ENCODE results near the gene SUFU. TPM values are rescaled to one million over a fixed set of nuclear protein-coding genes. Genes with fewer than 3 reads are reported as not detected.

Gene SUFU
- total and polyA plus RNA-seq, 2 of the 13 experiments (the other 11 are each of a cell fraction or from before 2014, with no cell fraction given), result 2.9 to 5.5 TPM

DNA sequence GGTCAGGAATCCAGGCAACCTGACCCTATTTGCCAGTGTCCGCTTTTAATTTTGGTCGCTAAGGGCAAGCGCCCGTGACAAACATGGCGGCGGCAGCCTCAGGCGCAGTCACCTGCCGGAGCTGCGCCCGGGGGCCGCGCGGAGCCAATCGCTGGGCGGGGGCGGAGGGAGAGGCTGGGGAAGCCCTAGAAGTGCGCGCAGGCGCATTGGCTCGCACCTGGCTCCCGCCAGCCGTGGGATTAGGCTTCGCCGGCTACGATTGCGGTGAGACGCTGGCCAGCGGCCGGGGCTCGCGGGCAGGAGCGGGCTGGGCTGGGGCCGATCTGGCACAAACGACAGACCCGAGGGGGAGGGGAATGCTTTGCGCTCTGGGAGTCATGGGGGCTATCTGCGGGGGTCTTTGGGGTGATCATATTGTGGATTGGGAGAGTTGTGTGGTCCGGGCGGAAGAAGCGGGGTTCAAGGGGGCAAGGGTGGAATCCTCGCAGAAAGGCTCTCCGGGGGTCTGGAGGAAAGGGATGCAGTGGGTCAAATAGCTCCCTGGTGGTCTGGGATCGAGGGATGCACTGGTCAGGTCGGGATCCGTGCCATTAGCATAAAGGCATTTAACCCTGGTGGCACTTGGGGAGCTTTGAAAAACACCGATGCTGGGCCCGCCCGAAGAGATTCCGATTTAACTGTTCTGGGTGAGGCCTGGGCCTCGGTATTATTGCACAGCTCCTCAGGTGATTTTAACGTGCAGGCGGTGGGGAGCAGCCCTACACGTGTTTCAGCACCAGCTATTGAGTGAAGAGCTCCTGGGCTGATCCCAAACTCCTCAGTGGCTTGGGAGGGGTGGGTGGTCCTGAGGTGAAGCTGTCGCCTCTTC is 42.4 kb upstream of the SUFU start (continued):
- TF ChIP-seq, protein P1, sequence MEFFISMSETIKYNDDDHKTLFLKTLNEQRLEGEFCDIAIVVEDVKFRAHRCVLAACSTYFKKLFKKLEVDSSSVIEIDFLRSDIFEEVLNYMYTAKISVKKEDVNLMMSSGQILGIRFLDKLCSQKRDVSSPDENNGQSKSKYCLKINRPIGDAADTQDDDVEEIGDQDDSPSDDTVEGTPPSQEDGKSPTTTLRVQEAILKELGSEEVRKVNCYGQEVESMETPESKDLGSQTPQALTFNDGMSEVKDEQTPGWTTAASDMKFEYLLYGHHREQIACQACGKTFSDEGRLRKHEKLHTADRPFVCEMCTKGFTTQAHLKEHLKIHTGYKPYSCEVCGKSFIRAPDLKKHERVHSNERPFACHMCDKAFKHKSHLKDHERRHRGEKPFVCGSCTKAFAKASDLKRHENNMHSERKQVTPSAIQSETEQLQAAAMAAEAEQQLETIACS (CRISPR knock-in tag; IDR thresholded peaks at IDR 0.05), result peak; percentile 77
- TF ChIP-seq RAD51 (IDR thresholded peaks at IDR 0.05; ENCODE audit: borderline replicate concordance) (no peak), DNMT3B (CRISPR knock-in tag; conservative IDR thresholded peaks at IDR 0.05) (no peak), MTA3 (CRISPR knock-in tag; IDR thresholded peaks at IDR 0.05) (no peak), ZFP1 (CRISPR knock-in tag; IDR thresholded peaks at IDR 0.05) (no peak), THYN1 (CRISPR knock-in tag; IDR thresholded peaks at IDR 0.05; ENCODE audit: borderline replicate concordance, low read depth) (no peak), JUNB (CRISPR knock-in tag; IDR thresholded peaks at IDR 0.05; ENCODE audit: borderline replicate concordance) (no peak), PHF20 (CRISPR knock-in tag; IDR thresholded peaks at IDR 0.05) (peak; percentile 68), DNMT1 (CRISPR knock-in tag; IDR thresholded peaks at IDR 0.05) (no peak), KLF11 (CRISPR knock-in tag; IDR thresholded peaks at IDR 0.05) (no peak), HNRNPLL (IDR thresholded peaks at IDR 0.05; ENCODE audit: low read depth, low read length, poor library complexity, severe bottlenecking) (peak; percentile 55), ZNF564 (CRISPR knock-in tag; IDR thresholded peaks at IDR 0.05) (no peak), NR2F6 (IDR thresholded peaks at IDR 0.05) (no peak), NR2F6 (CRISPR knock-in tag; IDR thresholded peaks at IDR 0.05) (no peak), NPAS2 (CRISPR knock-in tag; IDR thresholded peaks at IDR 0.05; ENCODE audit: borderline replicate concordance) (no peak), ZNF235 (CRISPR knock-in tag; IDR thresholded peaks at IDR 0.05; ENCODE audit: borderline replicate concordance) (no peak), SMARCC2 (IDR thresholded peaks at IDR 0.05) (no peak), ZNF33B (CRISPR knock-in tag; IDR thresholded peaks at IDR 0.05) (0 out of 2 replicates have a peak, but pooled peaks have one; percentile 30)
- TF ChIP-seq, protein P2, sequence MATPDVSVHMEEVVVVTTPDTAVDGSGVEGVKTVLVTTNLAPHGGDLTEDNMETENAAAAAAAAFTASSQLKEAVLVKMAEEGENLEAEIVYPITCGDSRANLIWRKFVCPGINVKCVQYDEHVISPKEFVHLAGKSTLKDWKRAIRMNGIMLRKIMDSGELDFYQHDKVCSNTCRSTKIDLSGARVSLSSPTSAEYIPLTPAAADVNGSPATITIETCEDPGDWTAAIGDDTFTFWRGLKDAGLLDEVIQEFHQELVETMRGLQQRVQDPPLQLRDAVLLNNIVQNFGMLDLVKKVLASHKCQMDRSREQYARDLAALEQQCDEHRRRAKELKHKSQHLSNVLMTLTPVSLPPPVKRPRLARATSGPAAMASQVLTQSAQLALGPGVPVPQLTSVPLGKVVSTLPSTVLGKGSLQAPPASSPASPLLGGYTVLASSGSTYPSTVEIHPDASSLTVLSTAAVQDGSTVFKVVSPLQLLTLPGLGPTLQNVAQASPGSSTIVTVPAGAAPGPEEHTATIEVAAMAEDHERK (CRISPR knock-in tag; IDR thresholded peaks at IDR 0.05; ENCODE audit: low read depth), result peak; percentile 81
- TF ChIP-seq, protein P3, sequence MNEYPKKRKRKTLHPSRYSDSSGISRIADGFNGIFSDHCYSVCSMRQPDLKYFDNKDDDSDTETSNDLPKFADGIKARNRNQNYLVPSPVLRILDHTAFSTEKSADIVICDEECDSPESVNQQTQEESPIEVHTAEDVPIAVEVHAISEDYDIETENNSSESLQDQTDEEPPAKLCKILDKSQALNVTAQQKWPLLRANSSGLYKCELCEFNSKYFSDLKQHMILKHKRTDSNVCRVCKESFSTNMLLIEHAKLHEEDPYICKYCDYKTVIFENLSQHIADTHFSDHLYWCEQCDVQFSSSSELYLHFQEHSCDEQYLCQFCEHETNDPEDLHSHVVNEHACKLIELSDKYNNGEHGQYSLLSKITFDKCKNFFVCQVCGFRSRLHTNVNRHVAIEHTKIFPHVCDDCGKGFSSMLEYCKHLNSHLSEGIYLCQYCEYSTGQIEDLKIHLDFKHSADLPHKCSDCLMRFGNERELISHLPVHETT (CRISPR knock-in tag; conservative IDR thresholded peaks at IDR 0.05), result no peak
- TF ChIP-seq, protein P4, sequence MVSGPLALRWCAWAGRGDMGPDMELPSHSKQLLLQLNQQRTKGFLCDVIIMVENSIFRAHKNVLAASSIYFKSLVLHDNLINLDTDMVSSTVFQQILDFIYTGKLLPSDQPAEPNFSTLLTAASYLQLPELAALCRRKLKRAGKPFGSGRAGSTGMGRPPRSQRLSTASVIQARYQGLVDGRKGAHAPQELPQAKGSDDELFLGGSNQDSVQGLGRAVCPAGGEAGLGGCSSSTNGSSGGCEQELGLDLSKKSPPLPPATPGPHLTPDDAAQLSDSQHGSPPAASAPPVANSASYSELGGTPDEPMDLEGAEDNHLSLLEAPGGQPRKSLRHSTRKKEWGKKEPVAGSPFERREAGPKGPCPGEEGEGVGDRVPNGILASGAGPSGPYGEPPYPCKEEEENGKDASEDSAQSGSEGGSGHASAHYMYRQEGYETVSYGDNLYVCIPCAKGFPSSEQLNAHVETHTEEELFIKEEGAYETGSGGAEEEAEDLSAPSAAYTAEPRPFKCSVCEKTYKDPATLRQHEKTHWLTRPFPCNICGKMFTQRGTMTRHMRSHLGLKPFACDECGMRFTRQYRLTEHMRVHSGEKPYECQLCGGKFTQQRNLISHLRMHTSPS (CRISPR knock-in tag; IDR thresholded peaks at IDR 0.05; ENCODE audit: low read depth), result no peak
- TF ChIP-seq, protein P5, sequence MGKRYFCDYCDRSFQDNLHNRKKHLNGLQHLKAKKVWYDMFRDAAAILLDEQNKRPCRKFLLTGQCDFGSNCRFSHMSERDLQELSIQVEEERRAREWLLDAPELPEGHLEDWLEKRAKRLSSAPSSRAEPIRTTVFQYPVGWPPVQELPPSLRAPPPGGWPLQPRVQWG (CRISPR knock-in tag; IDR thresholded peaks at IDR 0.05; ENCODE audit: borderline replicate concordance, low read depth), result no peak
- TF ChIP-seq, protein P6, sequence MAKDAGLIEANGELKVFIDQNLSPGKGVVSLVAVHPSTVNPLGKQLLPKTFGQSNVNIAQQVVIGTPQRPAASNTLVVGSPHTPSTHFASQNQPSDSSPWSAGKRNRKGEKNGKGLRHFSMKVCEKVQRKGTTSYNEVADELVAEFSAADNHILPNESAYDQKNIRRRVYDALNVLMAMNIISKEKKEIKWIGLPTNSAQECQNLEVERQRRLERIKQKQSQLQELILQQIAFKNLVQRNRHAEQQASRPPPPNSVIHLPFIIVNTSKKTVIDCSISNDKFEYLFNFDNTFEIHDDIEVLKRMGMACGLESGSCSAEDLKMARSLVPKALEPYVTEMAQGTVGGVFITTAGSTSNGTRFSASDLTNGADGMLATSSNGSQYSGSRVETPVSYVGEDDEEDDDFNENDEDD (CRISPR knock-in tag; IDR thresholded peaks at IDR 0.05; ENCODE audit: borderline replicate concordance), result peak; percentile 71; the same call in 1 of the 2 replicates

Data from HepG2 (cell line).